WTC11 (cell line): ENCODE measurements around the gene ATP4A. TPM values are rescaled to one million over a fixed set of nuclear protein-coding genes. Genes with fewer than 3 reads are reported as not detected.

Experiments used
- AFF4 ChIP-seq: sonication (generic); formaldehyde crosslinking; IDR thresholded peaks from 2 replicates; pipeline ENCODE4 v1.8.1; 2023; ENCODE audit warnings: mild to moderate bottlenecking, missing genetic modification reagents, borderline replicate concordance
- ARID4B ChIP-seq: sonication (generic); formaldehyde crosslinking; IDR thresholded peaks from 2 replicates; pipeline ENCODE4 v1.8.0; 2023; ENCODE audit warnings: missing genetic modification reagents, mild to moderate bottlenecking, borderline replicate concordance
- ATF6 ChIP-seq: sonication (generic); formaldehyde crosslinking; IDR thresholded peaks from 2 replicates; pipeline ENCODE4 v1.8.1; 2023; ENCODE audit warnings: mild to moderate bottlenecking, missing genetic modification reagents
- CBFB ChIP-seq: sonication (generic); formaldehyde crosslinking; IDR thresholded peaks from 2 replicates; pipeline ENCODE4 v1.8.1; 2022; ENCODE audit warnings: mild to moderate bottlenecking, low read depth, missing genetic modification reagents
- CREB1 ChIP-seq: sonication (generic); formaldehyde crosslinking; IDR thresholded peaks from 2 replicates; pipeline ENCODE4 v1.8.0; 2023; ENCODE audit warnings: mild to moderate bottlenecking, missing genetic modification reagents
- E2F5 ChIP-seq: sonication (generic); formaldehyde crosslinking; IDR thresholded peaks from 2 replicates; pipeline ENCODE4 v1.8.1; 2022; ENCODE audit warnings: mild to moderate bottlenecking, moderate library complexity, missing genetic modification reagents
- HMGA2 ChIP-seq: fragments of 250-450 bp; sonication (Bioruptor Pico); IDR thresholded peaks from 2 replicates; pipeline ENCODE4 v1.4.0; 2021; ENCODE audit warnings: mild to moderate bottlenecking, moderate library complexity
- JUN ChIP-seq: sonication (generic); formaldehyde crosslinking; IDR thresholded peaks from 2 replicates; pipeline ENCODE4 v1.8.0; 2023; ENCODE audit warnings: mild to moderate bottlenecking, missing genetic modification reagents
- MLX ChIP-seq: sonication (generic); formaldehyde crosslinking; IDR thresholded peaks from 2 replicates; pipeline ENCODE4 v1.8.1; 2023; ENCODE audit warnings: mild to moderate bottlenecking, missing genetic modification reagents, moderate library complexity
- MXD4 ChIP-seq: fragments of 250-450 bp; sonication (Bioruptor Pico); IDR thresholded peaks from 2 replicates; pipeline ENCODE4 v1.8.0; 2021; ENCODE audit warnings: mild to moderate bottlenecking, moderate library complexity, borderline replicate concordance
- NFYB ChIP-seq: sonication (generic); formaldehyde crosslinking; conservative IDR thresholded peaks from 2 replicates; pipeline ENCODE4 v1.8.0; 2022; ENCODE audit warnings: low read depth, missing genetic modification reagents
- NR2C2 ChIP-seq: sonication (generic); formaldehyde crosslinking; IDR thresholded peaks from 2 replicates; pipeline ENCODE4 v1.8.0; 2022; ENCODE audit warnings: mild to moderate bottlenecking, missing genetic modification reagents
- TEAD1 ChIP-seq: sonication (generic); formaldehyde crosslinking; IDR thresholded peaks from 2 replicates; pipeline ENCODE4 v1.8.0; 2022; ENCODE audit warnings: mild to moderate bottlenecking, missing genetic modification reagents
- TP53 ChIP-seq: sonication (generic); formaldehyde crosslinking; IDR thresholded peaks from 2 replicates; pipeline ENCODE4 v1.8.1; 2023; ENCODE audit warnings: mild to moderate bottlenecking, missing genetic modification reagents
- USF1 ChIP-seq: sonication (generic); formaldehyde crosslinking; IDR thresholded peaks from 2 replicates; pipeline ENCODE4 v1.8.0; 2022; ENCODE audit warnings: mild to moderate bottlenecking, missing genetic modification reagents
- ZBTB21 ChIP-seq: sonication (generic); formaldehyde crosslinking; IDR thresholded peaks from 2 replicates; pipeline ENCODE4 v1.8.1; 2023; ENCODE audit warnings: mild to moderate bottlenecking, missing genetic modification reagents, borderline replicate concordance
- ZNF232 ChIP-seq: sonication (generic); formaldehyde crosslinking; IDR thresholded peaks from 2 replicates; pipeline ENCODE4 v1.8.0; 2022; ENCODE audit warnings: mild to moderate bottlenecking, missing genetic modification reagents
- ZNF263 ChIP-seq: sonication (generic); formaldehyde crosslinking; IDR thresholded peaks from 2 replicates; pipeline ENCODE4 v1.8.1; 2022; ENCODE audit warnings: low read depth, mild to moderate bottlenecking, moderate library complexity, missing genetic modification reagents
- ZNF281 ChIP-seq: sonication (generic); formaldehyde crosslinking; IDR thresholded peaks from 2 replicates; pipeline ENCODE4 v1.8.0; 2023; ENCODE audit warnings: mild to moderate bottlenecking, missing genetic modification reagents
- ZNF423 ChIP-seq: fragments of 250-450 bp; sonication (Bioruptor Pico); IDR thresholded peaks from 2 replicates; pipeline ENCODE4 v2.1.2; 2022; ENCODE audit warnings: mild to moderate bottlenecking, moderate library complexity
- ZNF512 ChIP-seq: sonication (generic); formaldehyde crosslinking; IDR thresholded peaks from 2 replicates; pipeline ENCODE4 v1.8.1; 2022; ENCODE audit warnings: missing genetic modification reagents, borderline replicate concordance
- total RNA-seq: library from RNA; stranded (reverse); gene quantifications from 3 replicates; pipeline ENCODE4 v1.2.3, GENCODE V29; 2021

The ATP4A gene
- total RNA-seq, 1 experiment from 2014 or later, result 0.59 TPM

- no peak for TF ChIP-seq ZNF512
- no peak for TF ChIP-seq ZNF281 (CRISPR knock-in tag)
- no peak for TF ChIP-seq CBFB (CRISPR knock-in tag)
- no peak for TF ChIP-seq MXD4
- no peak for TF ChIP-seq CREB1 (CRISPR knock-in tag)
- peak; percentile 55 for TF ChIP-seq USF1 (CRISPR knock-in tag)
- TF ChIP-seq ZNF263 (CRISPR knock-in tag), result no peak
- no peak for TF ChIP-seq ZNF232 (CRISPR knock-in tag)
- TF ChIP-seq ARID4B (CRISPR knock-in tag), result peak; percentile 72; the same call in 1 of the 2 replicates
- peak; percentile 27; the same call in 1 of the 2 replicates for TF ChIP-seq AFF4 (CRISPR knock-in tag)
- TF ChIP-seq E2F5 (CRISPR knock-in tag), result no peak; the same call in 1 of the 2 replicates
- no peak for TF ChIP-seq NR2C2 (CRISPR knock-in tag)
- no peak for TF ChIP-seq JUN (CRISPR knock-in tag)
- TF ChIP-seq TP53 (CRISPR knock-in tag), result peak; percentile 40; the same call in 1 of the 2 replicates
- no peak for TF ChIP-seq ZBTB21 (CRISPR knock-in tag)
- TF ChIP-seq TEAD1 (CRISPR knock-in tag), result peak; percentile 97; the same call in 1 of the 2 replicates
- no peak for TF ChIP-seq ATF6 (CRISPR knock-in tag)
- no peak for TF ChIP-seq HMGA2
- TF ChIP-seq ZNF423, result peak; percentile 69; the same call in 1 of the 2 replicates
- TF ChIP-seq MLX (CRISPR knock-in tag), result no peak
- no peak for TF ChIP-seq NFYB
These were observed 53.4 kb downstream of the ATP4A start (continued) for GRCh38 chr19:35509861-35510625.
